CD4-positive, alpha-beta T cell treated with Interleukin-4 for 1 hour (primary cell): Measurements from ENCODE around the gene EMILIN1.
A peak's percentile ranks its signal among the peaks of the same experiment; 100 is the strongest.
"Not testable (repeated sequence)": the region's sequence is repeated elsewhere in the genome, so short reads cannot be mapped to it uniquely, and the experiment has no call there.

ENCODE experiments used
- DNase-seq, 2 donors: peaks; one replicate each; pipeline ENCODE4 v3.0.0-alpha.2; 2020 to 2022

The EMILIN1 gene

DNA sequence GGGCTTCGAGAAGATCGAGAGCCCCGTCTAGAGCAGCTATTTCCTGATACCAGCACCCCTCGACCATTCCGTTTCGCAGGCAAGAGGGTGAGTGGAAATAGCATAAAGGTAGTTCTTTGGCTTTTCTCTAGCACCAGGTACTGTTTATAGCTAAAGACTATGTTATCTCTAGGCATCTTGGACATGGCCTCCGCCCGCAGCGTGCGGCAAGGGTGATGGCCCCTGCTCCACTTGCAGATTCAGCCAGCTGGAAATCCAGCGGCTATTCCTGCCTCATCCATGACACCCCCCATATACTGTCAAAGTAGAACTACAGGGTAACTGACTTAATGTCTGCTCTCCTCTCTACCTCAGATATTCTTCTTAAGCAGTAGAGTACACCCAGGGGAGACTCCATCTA lies 23.7 kb upstream of the EMILIN1 start:
- no peak for DNase-seq

DNA sequence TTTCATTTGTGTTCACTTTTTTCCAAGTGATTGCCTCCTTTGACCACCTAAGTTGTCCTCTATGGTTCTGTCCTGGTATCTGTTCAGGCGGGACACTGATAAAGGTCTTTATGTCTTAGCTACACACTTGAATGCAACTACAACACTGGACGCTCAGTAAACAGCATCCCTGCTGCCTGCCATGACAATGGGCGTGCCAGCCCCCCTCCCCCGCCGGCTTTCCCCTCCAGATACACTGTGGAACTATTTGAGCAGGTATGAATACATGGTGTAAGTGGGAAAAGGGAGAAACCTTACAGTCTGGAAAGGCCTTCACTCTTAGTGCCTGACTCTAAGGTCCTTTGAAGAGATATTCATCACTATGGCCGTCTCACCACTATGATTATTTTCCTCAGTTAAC lies 21.2 kb upstream of the EMILIN1 start:
- no peak for DNase-seq

DNA sequence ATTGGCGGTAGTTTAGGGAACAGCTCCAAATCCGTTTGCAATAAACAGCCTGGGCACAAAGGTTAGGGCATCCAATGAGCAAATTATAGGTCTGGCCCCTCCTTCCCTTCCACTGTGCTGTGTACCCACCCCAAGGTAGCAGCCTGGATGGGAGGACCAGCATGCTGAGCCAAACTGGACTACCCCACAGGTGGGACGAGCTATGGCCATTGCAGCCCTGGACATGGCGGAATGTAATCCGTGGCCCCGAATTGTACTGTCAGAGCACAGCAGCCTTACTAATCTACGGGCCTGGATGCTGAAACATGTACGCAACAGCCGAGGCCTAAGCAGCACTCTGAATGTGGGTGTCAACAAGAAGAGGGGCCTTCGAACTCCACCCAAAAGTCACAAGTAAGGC lies 20.2 kb upstream of the EMILIN1 start:
- no peak for DNase-seq

DNA sequence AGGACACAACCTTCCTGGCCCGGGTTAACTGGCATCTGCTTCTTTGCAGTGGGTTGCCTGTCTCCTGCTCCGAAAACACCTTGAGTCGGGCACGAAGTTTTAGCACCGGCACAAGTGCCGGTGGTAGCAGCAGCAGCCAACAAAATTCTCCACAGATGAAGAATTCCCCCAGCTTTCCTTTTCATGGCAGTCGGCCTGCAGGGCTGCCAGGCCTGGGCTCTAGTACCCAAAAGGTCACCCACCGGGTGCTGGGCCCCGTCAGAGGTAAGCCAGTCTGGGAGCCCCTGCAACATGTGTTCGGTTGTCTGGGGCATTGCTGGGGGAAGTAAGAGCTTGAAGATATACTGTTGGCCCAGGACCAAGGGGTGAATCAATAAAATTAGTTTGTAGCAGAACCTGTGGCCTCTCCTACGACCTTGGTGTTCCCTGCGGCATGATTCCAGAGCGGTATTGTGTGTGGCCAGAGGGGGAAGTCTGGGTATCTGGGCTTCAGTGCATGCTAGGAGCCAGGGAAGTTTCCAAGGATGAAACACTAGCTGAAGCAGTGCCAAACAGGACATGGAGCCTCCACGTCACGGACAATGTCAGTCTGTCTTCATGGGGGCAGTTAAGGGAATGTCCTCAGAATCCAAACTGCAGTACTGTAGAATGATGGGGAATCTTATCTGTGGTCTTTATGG lies 19.1 kb upstream of the EMILIN1 start:
- no peak for DNase-seq

DNA sequence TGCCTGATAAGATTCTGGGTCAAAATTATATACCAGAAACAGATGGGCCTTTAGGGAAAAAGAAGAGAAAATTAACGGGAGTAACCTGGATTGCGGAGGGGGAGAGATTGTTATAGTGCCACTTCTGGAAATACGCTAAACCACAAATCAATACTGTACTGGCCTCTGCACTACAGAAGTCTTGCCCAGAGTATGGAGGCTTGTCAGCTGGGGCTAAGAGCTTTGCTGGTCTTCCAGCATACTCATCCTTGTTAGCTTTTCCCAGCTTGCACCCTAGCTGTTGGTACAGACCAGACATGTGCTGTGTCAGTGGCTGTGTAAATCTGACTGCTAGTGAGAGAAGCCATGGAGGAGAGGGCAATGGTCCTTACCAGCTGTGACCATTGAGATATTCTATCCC lies 18.1 kb upstream of the EMILIN1 start:
- no peak for DNase-seq

DNA sequence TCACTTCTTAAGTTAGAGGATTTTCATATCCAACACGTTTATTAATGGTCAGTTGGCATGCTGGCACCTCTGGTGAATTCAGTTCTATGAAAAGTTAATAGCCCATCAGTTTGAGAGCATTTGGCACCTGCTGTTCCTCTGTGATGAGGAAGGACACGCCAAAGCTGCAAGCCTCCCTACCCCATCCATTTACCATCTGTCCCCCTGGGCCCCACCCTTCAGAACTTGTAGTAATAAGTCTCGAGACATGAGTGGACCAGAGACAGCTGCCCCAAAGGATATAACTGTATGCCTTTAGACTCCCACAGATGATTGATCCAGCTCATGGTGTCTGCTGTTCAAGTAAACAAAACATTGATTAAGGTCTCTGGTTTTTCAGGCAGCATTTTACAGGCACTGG lies 13.3 kb upstream of the EMILIN1 start:
- no peak for DNase-seq

DNA sequence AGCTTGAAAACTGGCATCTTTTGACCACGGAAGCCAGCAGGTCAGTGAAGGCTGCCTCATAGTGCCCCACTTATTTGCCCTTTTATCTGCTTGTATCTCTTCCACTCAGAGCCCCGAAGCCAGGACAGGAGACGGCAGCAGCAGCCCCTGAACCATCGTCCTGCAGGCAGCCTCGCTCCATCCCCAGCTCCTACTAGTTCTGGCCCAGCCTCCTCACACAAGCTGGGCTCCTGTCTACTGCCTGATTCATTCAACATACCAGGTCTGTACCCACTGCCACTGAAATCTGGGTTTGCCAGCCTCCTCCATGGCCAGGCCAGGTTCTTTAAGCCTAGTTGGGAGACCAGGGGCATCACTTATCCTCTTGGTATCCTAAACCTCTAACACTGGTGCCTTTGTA lies 11.0 kb upstream of the EMILIN1 start:
- no peak for DNase-seq

DNA sequence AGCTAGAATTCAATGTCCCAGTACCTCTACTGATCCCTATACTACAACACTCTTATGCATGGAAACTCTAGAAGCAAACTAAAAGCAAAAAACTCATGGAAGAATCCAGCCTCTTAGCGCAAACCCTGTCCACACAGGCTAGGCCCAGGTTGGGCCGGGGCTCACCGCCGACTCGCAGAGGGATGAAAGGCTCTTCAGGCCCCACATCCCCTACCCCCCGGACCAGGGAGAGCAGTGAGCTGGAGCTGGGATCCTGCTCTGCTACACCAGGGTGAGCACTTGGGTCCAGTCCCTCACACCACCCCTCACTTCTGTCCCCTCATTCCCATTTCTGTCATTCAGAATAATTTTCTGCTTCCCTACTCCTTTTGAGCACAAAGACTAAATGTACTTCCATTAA lies 9.0 kb upstream of the EMILIN1 start:
- DNase-seq: no peak

DNA sequence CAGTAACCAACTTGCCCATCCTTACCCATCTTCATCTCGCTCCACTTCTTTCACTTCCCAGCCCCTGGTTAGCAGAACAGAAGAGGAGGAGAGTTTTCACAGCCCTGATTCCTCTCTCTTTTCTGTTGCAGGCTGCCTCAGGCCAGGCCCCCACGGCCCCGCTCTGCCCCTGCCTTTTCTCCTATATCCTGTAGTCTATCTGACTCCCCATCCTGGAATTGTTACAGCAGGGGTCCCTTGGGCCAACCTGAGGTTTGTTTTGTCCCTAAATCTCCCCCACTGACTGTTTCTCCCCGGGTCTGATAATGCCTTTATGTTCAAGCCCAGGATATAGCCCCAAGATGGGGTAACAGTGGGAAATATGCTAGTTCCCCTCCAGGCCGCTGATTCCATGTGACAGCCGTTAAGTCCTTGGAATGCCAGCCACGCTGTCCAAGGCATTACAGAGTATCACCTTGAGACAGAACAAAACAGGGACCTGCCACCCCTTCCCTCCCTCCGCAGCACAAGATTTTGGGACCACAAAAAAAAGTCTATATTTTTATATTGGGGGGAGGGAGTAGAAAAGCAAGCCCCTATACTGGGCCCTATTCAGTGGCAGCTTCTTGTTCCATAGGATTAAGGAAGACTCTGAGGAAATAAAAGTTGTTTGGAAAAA lies 8.3 kb upstream of the EMILIN1 start:
- no peak for DNase-seq

DNA sequence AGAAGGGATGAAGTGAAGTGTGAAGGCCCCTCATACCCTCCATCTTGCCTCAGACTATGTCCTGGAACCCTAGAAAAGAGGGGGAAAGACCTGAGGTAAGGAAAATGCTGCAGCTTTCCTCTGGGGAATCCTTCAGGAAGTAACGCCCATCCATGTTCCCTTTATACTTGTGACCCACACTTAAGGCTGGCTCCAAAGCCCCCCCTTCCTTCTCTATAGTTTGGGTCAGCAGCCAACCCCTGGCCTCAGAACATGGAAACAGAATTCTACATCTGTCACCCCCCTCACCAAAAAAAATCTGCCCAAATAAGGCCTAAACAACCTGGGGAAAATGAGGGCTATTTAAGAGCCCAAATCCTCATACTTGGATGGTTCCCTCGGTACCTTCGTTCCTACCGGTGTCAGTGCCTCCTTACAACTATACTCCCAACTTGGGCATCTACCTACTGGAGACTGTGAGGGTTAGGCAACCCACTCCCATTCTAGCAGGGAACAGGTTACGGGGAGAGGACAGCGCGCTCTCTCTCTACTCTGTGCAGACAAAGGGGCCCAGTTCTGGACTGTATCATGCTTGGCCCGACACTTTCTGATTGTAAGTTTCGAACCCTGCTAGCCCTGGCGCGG lies 7.7 kb upstream of the EMILIN1 start:
- no peak for DNase-seq

DNA sequence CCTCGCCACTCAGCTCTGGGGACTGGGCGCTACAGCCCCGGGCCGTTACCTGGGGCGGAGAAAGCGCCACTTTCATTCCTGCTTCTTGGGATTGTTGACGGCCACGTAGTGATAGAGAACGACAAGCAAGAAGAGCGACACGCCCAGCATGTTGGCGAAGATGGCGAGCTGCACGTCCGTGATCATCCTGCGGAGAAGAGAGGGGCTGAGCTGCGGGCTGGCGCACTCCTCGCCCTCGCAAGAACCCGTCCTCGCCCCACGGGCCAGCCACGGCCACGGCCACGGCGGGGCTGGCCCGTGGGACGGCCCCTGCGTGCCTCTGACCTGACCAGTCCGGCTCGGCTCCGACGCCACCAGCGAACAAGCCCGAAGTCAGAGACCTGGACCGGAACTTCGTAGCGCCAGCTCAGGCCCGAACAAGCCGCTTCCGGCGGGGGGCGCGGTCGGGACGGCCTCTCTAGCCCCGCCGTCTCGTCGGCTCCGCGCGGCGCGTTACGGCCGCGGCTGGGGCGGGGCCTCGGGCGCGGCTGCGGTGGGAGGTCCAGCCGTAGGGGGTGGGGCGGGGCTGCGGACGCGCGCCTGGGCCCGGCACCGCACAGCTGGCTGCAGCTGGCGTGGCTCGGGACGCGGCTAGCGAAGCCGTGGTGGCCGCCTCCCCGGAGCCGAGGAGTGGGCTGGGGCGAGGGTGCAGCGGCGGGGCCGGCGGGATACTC lies 7.0 kb upstream of the EMILIN1 start, which contains the start of gene OST4:
OST4 (minus strand) TSS at position 378 of the 713 bp plus-strand sequence.
- DNase-seq: peak; percentile 90

DNA sequence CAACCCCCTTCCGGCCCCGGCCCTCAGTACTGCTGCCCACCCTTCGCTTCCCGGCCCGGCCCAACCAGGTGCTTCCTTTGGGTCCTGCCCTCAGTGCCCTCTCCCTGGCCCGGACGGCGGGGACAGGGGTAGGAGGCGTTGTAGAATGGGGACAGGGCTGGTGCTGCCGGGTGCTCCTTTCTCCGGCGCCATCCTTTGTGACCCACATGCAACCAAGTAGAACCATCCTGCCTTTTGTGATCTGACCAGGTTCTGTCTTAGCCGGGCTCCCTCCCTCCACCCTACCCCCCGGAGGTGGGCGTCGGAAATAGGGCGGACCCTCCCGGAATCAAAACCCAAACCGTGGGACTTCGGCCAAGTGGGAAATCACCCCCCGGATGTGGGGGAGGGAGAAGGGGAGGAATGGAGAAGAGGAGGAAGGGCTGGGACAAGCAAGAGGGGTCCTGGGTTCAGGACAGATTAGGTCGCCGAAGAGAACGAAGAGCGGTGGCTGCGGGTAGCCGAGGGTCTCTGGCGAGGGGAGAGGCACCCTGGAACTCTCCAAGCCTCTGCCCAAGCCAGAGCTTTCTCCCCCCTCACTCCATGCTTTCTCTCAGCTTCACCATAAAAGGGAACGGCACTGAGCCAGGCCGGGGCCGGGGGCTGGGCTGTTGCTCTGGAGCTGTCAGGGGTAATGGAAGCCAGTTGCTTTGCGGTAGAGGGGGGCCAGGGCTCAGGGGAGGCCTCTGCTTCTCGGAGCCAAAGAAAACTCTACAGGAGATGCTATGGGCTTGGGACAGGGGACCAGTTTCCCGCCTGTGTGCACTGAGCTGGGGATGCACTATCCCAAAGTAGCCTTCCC lies 6.2 kb upstream of the EMILIN1 start:
- DNase-seq: peak in 1 of 2 donors; percentile 34

DNA sequence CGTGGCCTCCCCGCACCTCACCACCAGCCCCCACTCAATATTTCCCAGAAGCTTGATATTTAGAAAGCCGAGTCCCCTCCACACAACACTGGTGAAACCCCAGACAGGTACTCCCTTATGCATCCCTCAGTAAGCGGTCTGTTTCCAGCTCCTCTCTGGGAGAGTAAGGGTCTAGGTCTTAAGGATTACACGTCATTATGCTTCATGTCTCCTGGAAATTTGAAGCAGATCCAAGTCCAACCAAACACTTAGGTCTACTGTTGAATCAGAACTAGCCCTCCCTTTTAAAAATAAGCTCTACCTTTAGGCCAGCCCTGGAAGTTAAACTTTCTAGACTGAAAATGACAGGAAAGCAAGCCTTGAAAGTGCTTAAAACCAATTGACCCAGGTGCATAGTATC lies 5.5 kb upstream of the EMILIN1 start:
- DNase-seq: no peak

DNA sequence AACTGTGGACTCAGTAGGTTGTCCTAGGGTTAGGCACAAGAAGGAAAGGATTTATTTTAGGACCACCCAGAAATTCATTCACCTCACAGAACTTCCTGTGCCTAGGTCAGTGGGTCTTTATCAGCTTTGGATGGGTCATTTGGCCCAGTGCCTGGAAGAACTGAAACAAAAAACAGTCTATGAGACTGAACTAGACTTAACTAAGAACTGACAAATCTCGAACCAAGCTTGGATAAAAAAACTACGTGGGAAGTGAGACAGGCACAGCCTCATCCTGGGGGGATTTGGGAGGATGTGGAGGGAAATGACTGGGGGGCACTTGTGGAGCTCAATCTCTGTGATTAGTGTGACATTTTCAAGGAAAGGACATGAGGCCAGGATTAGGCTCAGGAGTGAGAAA lies 4.6 kb upstream of the EMILIN1 start:
- DNase-seq: no peak

DNA sequence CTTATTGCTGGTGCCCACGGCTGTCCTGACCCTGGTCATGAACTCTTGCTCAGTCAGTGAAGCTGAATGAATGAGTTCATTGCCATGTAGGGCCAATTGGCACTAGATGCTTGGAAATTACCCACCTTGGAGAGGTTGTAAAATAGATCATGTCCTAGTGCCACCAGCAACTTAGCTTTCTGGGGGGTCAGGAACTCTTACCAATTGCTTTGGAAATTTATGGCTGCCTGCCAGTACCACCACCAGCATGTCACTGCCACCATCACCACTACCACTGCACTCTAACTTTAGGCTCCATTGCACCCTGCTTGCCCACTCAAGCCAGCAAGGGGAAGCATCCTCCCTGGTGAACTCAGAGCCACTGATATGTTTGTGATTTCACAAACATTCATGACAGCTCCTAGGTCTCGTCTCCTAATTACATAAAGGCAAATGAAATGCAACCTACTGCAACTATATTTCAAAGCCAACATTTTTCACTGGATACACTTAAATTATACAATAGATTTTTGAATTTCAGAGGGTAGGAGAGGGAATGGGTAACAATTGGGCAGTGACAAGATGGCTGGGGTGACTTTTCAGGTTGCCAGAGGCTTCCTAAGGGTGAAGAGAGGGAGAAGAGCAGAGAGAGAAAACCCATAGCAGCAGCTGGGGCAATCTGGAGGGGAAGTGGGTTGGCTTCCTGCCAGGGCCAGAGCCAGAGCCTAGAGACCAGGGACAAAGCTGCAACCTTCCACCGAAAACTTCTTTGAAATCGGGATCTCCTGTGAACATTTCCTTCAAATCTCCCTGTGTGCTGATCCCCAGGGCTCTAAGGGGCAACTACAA lies 3.5 kb upstream of the EMILIN1 start:
- DNase-seq: peak; percentile 55 to 56

DNA sequence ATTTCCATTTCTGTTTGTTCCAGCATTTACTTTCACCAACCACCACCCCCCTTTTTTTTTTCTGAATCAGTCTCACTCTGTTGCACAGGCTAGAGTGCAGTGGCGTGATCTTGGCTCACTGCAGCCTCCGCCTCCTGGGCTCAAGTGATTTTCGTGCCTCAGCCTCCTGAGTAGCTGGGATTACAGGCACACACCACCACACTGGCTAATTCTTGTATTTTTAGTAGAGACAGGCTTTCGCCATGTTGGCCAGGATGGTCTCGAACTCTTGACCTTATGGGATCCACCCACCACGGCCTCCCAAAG lies 2.9 kb upstream of the EMILIN1 start:
- DNase-seq: not testable (repeated sequence)

DNA sequence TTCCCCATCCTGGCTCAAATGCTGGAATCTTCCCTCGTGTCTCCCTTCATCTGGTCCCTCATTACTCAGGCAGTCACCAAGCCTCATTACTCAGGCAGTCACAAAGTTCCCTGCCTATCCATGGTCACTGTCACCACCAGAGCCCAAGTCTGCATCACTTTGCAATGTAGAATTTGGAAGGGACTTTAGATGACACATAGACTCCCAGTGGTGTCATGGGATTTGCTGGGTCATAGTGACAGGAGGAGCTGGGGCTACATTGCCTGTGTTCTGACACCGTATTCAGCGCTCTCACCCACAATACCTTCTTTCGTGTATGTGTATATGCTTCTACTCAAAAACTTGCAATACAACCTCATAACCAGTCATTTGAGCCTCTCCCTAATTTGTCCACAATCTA lies 2.1 kb upstream of the EMILIN1 start:
- no peak for DNase-seq

DNA sequence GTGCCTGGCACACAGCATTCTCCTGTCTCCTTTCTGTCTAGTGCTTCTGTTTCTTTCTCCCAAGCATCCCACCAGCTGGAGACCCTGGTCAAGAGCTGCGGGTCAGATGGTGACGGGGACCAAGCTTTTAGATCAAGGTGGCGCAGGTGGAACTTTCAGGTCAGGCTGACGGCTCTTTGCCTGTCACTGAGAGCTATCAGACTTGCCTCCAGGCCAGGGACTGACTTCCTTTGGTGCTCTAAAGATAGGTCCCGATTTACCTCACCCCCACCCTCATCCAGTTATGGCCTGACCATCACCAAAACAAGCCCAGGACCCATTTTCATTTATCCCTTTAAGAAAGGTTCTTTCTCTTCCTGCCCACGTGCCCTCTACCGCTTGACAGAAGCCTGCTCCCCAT lies 1.2 kb upstream of the EMILIN1 start:
- no peak for DNase-seq

DNA sequence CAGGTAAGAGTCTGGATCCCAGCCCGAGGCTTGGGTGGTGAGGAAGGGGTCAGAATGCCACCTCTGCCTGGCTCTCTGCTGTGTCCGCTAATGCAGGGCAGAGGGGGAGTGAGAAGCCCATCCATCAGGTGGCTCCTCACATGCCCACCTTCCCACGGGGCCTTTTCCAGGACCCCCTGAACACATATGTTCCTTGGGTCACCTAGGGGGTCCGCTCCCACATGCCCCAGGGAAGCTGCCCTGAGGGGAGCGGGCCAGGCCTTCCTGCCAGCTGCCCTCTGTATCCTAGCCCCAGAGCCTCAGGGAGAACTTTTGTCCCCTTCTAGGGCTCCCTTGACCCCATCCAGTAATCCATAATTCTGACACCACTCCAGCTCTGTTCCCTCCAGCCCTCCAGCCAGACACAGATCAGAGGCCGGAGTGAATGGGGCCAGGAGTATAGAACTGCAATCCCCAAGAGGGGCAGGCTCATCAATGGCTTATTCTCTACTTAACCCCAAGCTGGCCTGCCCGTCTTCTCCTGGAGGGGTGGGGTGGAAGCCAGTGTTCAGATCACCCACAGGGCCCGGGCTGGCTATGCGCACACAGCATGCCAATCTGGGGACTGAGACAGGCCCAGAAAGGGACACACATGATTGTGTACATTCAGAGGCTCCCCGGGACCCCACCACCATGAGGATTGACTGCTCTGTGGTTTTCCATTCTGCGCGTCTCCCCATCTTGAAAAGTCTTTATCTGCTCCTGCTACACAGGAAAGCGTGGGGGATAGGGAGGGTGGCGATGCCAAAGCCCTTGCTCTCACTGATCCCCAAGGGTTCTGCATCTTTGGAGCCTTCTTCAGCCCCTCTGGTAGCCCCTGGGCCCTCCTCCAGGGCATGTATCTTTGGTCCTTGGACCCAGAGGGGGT lies 1.1 kb downstream of the EMILIN1 start:
- DNase-seq: no peak

DNA sequence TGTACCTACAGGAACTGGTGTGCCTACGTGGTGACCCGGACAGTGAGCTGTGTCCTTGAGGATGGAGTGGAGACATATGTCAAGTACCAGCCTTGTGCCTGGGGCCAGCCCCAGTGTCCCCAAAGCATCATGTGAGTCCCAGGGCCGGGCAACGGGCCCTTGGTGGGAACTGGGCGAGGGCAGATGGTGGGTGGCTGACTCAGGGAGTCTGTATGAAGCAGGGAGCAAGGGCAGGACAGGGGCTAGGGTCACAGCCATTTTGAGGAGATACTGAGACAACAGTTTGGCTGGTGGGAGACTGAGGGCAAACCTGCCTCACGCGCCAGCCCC lies 1.7 kb downstream of the EMILIN1 start:
- no peak for DNase-seq

DNA sequence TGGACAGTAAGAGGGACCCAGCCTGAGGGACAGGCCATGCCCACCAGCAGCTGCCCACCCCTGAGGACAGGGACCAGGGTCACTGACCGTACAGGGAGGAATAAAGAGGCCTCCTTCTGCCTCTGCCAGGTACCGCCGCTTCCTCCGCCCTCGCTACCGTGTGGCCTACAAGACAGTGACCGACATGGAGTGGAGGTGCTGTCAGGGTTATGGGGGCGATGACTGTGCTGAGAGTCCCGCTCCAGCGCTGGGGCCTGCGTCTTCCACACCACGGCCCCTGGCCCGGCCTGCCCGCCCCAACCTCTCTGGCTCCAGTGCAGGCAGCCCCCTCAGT lies 2.2 kb downstream of the EMILIN1 start:
- DNase-seq: no peak
